HG03378 (cell line): Measurements from ENCODE around the gene GPR25.
"Not testable (repeated sequence)": the region's sequence is repeated elsewhere in the genome, so short reads cannot be mapped to it uniquely, and the experiment has no call there.

Source experiments
- ATAC-seq: cut with Tn5 transposase; IDR thresholded peaks from one replicate; pipeline ENCODE4 v1.9.1; 2021; ENCODE audit warnings: mild to moderate bottlenecking, moderate library complexity; ENCODE audit not compliant: unreplicated experiment

The GPR25 gene

DNA sequence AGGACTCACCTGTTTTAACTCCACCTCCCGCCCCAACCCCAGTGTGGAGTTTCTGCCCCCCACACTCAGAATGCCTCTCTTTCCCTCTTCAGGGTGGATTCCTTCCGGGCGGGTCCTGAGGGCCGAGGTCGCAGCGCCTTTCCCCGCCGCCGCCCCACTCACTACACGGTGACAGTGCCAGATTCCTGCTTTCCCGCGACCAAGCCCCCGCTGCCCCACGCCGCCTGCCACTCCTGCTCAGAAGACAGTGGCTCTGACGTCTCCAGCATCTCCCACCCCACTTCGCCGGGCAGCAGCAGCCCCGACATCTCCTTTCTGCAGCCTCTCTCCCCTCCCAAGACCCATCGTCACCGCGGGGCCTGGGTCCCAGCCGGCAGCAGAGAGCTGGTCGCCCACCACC is 38.6 kb downstream of the GPR25 start:
- ATAC-seq: no peak

DNA sequence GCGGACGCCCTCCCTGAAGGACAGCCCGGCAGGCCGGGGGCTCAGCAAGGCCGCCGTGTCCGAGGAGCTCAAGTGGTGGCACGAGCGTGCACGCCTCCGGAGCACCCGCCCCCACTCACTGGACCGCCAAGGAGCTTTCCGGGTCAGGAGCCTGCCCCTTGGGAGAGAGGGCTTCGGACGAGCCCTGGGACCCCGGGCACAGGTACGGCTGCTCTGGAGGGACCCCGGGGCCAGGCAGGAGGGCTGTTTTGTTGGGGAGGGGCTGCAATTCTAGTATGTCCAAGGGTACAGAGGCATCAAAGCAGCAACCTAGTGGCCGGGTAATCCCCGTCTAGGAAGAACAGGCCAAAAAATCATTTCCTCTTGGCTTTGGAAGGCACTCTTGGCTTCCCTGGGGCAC is 39.2 kb downstream of the GPR25 start:
- ATAC-seq: not testable (repeated sequence)

DNA sequence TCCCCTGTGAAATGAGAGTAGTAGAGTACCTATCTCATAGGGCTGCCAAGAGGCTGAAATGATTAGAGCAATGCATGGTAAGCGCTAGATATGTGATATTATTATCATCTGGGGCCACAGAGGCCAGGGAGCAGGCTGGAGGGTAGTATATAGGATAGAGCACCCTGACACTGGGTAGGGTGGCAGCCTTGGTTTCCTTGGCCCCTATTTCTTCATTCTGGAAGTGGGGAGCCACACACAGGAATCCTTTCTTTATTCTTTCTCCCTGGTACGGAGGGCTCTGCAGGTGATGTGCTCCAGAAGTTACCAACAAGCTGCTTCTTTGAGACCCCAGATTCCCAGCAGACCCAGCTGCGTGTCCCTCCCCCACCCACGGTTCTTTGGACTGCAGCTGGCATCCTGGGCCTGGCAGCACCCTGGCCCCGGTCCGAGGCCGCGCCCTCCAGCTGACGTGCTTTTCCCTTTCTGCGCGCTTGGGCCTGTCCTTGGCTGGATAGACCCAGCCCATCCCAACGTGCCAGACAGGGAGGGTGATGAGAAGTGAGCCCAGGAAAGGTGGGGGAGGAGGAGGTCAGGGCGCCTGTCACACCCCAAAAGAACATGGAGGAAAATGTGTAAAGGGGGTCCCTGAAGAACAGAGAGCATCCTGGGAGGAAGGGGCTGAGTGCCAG is 40.1 kb downstream of the GPR25 start:
- no peak for ATAC-seq

DNA sequence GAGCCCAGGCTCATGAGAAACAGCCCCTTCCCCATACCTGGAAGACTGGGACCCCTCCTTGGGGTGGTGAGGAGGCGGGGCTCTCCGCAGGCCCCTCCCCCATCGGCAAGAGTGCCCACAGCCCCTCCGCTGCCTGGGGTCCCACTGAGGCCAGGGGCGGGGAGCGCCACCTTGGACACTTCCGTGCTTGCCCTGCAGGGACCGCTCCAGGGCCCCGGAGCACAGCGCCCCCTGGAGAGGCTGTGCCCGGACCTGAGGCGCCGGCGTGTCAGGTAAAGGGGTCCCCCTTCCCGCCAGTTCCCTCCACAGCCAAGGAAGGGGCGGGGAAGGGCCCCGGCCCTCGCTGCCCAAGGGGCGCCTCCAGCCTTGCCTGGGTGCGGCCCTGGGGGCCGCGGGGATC is 43.4 kb downstream of the GPR25 start:
- no peak for ATAC-seq

DNA sequence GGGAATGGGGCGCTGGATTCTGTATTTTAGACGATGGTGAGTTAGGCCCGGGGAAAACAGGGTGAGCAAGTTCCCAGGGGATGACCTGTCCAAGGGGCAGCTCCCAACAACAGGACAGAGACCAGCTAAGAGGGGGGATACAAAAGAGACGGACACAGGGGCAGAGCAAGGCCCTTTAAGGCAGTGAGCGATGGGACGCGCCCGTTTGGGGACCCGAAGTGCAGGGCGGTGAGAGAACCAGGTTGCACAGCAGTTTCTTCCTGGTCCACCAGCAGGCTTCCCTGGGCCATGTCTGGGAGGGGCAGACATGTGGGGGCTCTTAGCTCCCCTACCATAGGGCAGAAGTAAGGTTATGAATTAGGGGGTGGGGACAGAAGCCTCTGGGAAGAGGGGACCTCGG is 43.9 kb downstream of the GPR25 start:
- no peak for ATAC-seq

DNA sequence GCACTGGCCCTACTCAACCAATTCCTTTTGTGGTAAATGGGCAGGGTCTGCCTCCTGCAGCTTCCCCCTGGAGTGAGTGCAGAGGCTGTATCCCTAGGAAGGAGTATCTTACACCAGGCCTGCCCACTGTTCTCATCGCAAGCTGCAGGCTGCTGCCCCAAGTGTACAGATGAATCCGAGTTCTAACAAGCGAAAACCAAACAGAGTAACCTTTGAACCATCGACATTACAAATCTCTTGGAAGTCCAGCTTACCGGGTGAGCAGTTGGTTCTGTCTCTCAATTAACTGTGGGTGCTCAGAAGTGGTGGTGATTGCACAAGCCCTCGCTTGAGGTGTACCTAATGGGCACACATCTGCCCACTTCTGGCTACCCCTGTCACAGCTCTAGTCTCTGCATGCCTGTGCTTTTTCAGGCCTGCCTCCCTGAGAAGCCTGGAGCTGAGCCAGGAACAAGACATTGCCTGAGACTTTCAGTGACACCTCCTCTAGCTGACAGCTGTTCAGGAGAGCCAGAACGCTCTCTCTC is 44.6 kb downstream of the GPR25 start:
- ATAC-seq: no peak

DNA sequence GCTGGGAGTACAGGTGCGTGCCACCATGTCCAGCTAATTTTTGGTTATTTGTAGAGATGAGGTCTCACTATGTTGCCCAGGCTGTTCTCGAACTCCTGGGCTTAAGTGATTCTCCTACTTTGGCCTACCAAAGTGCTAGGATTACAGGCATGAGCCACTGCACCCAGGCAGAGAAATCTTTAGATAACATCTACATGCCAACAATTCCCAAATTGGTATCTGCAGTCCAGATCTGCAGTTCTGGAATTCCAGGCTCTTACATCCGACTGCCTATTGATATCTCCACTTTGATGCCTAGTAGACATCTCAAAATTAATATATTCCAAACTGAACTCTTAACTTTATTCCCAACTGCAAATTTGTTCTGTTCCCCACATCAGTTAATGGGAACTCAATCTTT is 45.2 kb downstream of the GPR25 start:
- no peak for ATAC-seq

DNA sequence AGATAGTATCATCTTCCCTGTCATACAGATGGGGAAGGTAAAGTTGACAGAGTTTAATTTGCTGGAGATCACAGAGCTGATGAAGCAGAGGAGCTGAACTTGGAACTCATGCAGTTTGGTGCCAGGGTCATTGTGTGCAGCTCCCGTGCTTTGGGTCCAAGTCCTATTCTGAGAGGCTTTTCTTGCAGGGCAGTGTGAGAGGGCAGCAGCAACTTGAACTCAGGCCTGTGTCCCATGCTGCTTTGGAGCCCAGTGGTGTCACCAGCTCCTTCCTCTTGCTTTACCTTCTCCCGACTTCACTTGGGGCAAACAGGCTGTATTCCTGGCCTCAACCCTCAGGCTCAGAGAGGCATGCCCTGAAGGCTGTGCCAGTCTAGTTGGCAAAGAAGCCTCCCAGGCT is 46.6 kb downstream of the GPR25 start:
- ATAC-seq: no peak

DNA sequence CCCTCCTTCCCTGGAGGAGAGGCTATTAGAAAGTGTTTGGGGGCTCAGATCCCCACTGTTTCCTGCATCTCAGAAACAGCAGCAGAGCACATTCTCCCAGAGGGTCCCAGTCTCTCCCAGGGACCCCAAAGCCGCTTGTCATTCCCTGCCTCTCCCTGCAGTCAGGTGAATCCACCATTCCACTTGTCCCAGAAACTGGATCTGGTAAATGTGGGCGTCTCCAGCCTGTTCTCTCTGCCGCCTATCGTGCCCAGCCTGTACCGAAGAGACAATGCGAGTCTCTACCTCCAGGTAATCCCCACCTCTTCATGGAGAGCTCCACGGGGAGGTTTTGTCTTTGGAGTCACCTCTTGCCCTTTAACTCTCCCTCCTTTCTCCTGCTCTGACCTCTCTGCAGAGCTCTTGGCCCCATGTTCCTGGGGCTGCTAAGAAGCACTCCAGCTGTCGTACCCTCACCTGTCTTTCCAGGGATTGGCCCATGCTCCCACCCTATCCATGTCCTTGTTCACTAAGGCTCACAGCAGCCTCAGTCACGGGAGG is 48.9 kb downstream of the GPR25 start:
- ATAC-seq: no peak

DNA sequence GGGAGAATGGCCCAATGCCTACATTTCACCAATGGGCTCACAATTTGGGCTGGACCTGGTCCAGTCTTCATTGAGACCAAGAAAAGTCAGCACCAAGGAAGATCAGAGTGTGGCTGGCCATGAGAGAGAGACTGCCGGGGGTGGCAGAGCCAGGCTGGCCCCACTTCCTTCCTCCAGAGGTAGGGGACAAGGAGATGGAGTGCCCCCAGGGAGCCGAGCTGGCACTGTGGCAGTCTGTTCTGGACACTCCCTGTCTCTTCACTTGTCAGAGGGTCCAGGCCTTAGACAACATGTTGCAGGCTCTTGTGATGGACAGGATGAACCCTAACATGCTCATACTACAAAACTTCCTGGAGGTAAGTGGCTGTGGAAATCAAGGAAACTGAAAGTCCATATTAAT is 49.6 kb downstream of the GPR25 start:
- ATAC-seq: no peak

DNA sequence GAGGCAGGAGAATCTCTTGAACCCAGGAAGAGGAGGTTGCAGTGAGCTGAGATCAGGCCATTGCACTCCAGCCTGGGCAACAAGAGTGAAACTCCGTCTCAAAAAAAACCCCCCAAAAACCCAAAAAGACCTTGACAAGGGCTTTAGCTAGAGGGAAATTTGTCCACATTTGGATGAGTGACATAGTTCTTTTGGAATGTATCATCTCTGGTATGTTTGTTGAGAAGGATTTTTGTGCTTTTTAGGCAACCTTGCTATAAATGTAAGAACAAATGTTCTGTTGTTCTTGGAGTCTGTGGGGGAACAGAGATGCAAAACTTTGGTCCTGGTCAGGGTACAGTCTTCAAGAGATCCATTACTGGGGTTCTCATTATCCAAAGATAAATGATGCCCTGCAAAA is 50.8 kb downstream of the GPR25 start:
- no peak for ATAC-seq
